GM12878 (cell line): Measurements from ENCODE around the gene ANKS1A. TPM values are rescaled to one million over a fixed set of nuclear protein-coding genes. Genes with fewer than 3 reads are reported as not detected.

Source experiments
- ATAC-seq: fragments of 200-7000 bp; cut with Tn5 transposase; 3 replicates; pipeline ENCODE4 v1.9.1; 2020; ENCODE audit warnings: mild to moderate bottlenecking, moderate library complexity
- BruUV-seq: library from RNA; stranded (reverse); fragments of 400-500 nt; replicated peaks from 2 replicates; lab custom pipeline; 2021; lab: Mats Ljungman, UMichigan
- CTCF ChIA-PET: fragments of 300-600 bp; sonication (Branson Sonifier 250); formaldehyde crosslinking; extraction: SDS; loops from one replicate; lab custom pipeline; 2021; ENCODE audit warnings: inconsistent platforms; lab: Yijun Ruan, JAX
- POLR2A ChIA-PET: fragments of 350-600 bp; formaldehyde crosslinking; extraction: SDS; loops from one replicate; lab custom pipeline; 2021; ENCODE audit warnings: inconsistent platforms; lab: Charles Lee
- RAD21 ChIA-PET: fragments of 300-600 bp; sonication (Branson Sonifier 250); formaldehyde crosslinking; loops from one replicate; lab custom pipeline; 2023; ENCODE audit warnings: antibody characterized with exemption; ENCODE audit not compliant: unreplicated experiment; lab: Charles Lee
- SMC1A ChIA-PET: fragments of 300-600 bp; sonication (Branson Sonifier 250); formaldehyde crosslinking; loops from one replicate; lab custom pipeline; 2023; ENCODE audit not compliant: unreplicated experiment, uncharacterized antibody; lab: Charles Lee
- DNase-seq: peaks from one replicate; pipeline ENCODE4 v3.0.0-alpha.2; 2011; ENCODE audit warnings: low read depth, low spot score
- FAIRE-seq: peaks from 3 replicates; lab custom pipeline; 2011; peaks lifted over from hg19 to GRCh38; lab: Jason Lieb, UNC
- H2AFZ ChIP-seq: 2 replicates; pipeline ENCODE4 v1.6.0; 2011; ENCODE audit warnings: low read depth, low read length, control low read depth; ENCODE audit not compliant: control insufficient read depth
- H3K27ac ChIP-seq: 2 replicates; pipeline ENCODE4 v1.5.1; 2011; ENCODE audit warnings: control low read depth; ENCODE audit not compliant: control insufficient read depth, insufficient read depth
- H3K27me3 ChIP-seq, 2 experiments: replicated peaks in 1 of 2; 2 replicates each; pipeline versions ENCODE4 v1.6.0 to v1.6.1; 2011; ENCODE audit warnings: low read length in 1 of 2; ENCODE audit not compliant: control insufficient read depth in 2 of 2, insufficient read depth in 2 of 2
- H3K36me3 ChIP-seq, 2 experiments: 2 replicates each; pipeline ENCODE4 v1.5.1; 2011; ENCODE audit warnings: low read length in 1 of 2; ENCODE audit not compliant: control insufficient read depth in 2 of 2, insufficient read depth in 2 of 2
- H3K4me1 ChIP-seq: 2 replicates; pipeline ENCODE4 v1.6.1; 2011; ENCODE audit warnings: mild to moderate bottlenecking, low read length, moderate library complexity, mixed read lengths; ENCODE audit not compliant: control insufficient read depth, insufficient read depth
- H3K4me2 ChIP-seq: 2 replicates; pipeline ENCODE4 v1.6.0; 2011; ENCODE audit warnings: control low read depth; ENCODE audit not compliant: control insufficient read depth, insufficient read depth
- H3K4me3 ChIP-seq: fragments of 200-600 bp; sonication (generic); 2 replicates; pipeline ENCODE4 v1.5.1; 2016
- H3K79me2 ChIP-seq: 2 replicates; pipeline ENCODE4 v1.6.0; 2011; ENCODE audit warnings: low read length; ENCODE audit not compliant: control insufficient read depth, insufficient read depth
- H3K9ac ChIP-seq: 2 replicates; pipeline ENCODE4 v1.8.0; 2011; ENCODE audit warnings: low read length, control low read depth, mixed read lengths; ENCODE audit not compliant: control insufficient read depth, insufficient read depth
- H3K9me3 ChIP-seq: replicated peaks from 3 replicates; pipeline ENCODE4 v1.5.1; 2011; ENCODE audit warnings: mild to moderate bottlenecking, low read length; ENCODE audit not compliant: control insufficient read depth, insufficient read depth
- H4K20me1 ChIP-seq: 2 replicates; pipeline ENCODE4 v1.6.0; 2011; ENCODE audit not compliant: control insufficient read depth, insufficient read depth
- BCL11A ChIP-seq: IDR thresholded peaks from 2 replicates; pipeline ENCODE4 v1.6.1; 2011; ENCODE audit warnings: low read depth, low read length
- BMI1 ChIP-seq: fragments of 450-650 bp; IDR thresholded peaks from 2 replicates; pipeline ENCODE4 v1.6.1; 2016; ENCODE audit warnings: mild to moderate bottlenecking, moderate library complexity, borderline replicate concordance
- CHD2 ChIP-seq: IDR thresholded peaks from 2 replicates; pipeline ENCODE4 v1.6.1; 2011; ENCODE audit warnings: low read depth, low read length, improper control_type of control experiment, borderline replicate concordance
- CREB1 ChIP-seq: IDR thresholded peaks from 2 replicates; pipeline ENCODE4 v1.6.1; 2012; ENCODE audit warnings: low read depth, mild to moderate bottlenecking, inconsistent platforms
- EED ChIP-seq: sonication (generic); IDR thresholded peaks from 2 replicates; pipeline ENCODE4 v1.6.1; 2016; ENCODE audit warnings: antibody characterized with exemption, low read depth
- EP300 ChIP-seq, 2 experiments: fragments of 150-350 bp in 1 of 2; IDR thresholded peaks; 2 replicates each; pipeline ENCODE4 v1.6.1; 2011 to 2012; ENCODE audit warnings: low read depth in 2 of 2, low read length in 2 of 2, borderline replicate concordance in 1 of 2, improper control_type of control experiment in 1 of 2, inconsistent platforms in 1 of 2; ENCODE audit not compliant: control insufficient read depth in 1 of 2
- JUNB ChIP-seq: IDR thresholded peaks from 2 replicates; pipeline ENCODE4 v1.6.1; 2016; ENCODE audit warnings: antibody characterized with exemption, mild to moderate bottlenecking
- JUND ChIP-seq: IDR thresholded peaks from 2 replicates; pipeline ENCODE4 v1.6.1; 2012; ENCODE audit warnings: low read depth, mild to moderate bottlenecking, low read length, improper control_type of control experiment, moderate library complexity
- MTA3 ChIP-seq: IDR thresholded peaks from 2 replicates; pipeline ENCODE4 v1.6.1; 2012; ENCODE audit warnings: low read length, inconsistent platforms, borderline replicate concordance
- NR2F1 ChIP-seq: fragments of 450-650 bp; conservative IDR thresholded peaks from 2 replicates; pipeline ENCODE4 v1.6.1; 2017; ENCODE audit warnings: mild to moderate bottlenecking
- PAX8 ChIP-seq: fragments of 450-650 bp; IDR thresholded peaks from 2 replicates; pipeline ENCODE4 v1.6.1; 2017; ENCODE audit warnings: mild to moderate bottlenecking, moderate library complexity
- POLR2AphosphoS2 ChIP-seq: IDR thresholded peaks from 2 replicates; pipeline ENCODE4 v1.6.1; 2011; ENCODE audit warnings: low read depth, mild to moderate bottlenecking, low read length, improper control_type of control experiment, moderate library complexity
- RB1 ChIP-seq: fragments of 450-650 bp; formaldehyde crosslinking; IDR thresholded peaks from 2 replicates; pipeline ENCODE4 v1.6.1; 2017; ENCODE audit warnings: mild to moderate bottlenecking, borderline replicate concordance
- RELA ChIP-seq: fragments of 450-650 bp; IDR thresholded peaks from 2 replicates; pipeline ENCODE4 v1.8.0; 2014; ENCODE audit warnings: borderline replicate concordance; ENCODE audit not compliant: partially characterized antibody
- SIN3A ChIP-seq: IDR thresholded peaks from 2 replicates; pipeline ENCODE4 v1.6.1; 2012; ENCODE audit warnings: low read depth, low read length, improper control_type of control experiment
- SUZ12 ChIP-seq: fragments of 200-600 bp; sonication (generic); IDR thresholded peaks from one replicate; pipeline ENCODE4 v1.6.1; 2018; ENCODE audit warnings: antibody characterized with exemption, mild to moderate bottlenecking; ENCODE audit not compliant: unreplicated experiment
- TBL1XR1 ChIP-seq: IDR thresholded peaks from 2 replicates; pipeline ENCODE4 v1.6.1; 2012; ENCODE audit warnings: low read depth, low read length, improper control_type of control experiment
- ZNF217 ChIP-seq: fragments of 450-650 bp; IDR thresholded peaks from 2 replicates; pipeline ENCODE4 v1.6.1; 2017; ENCODE audit warnings: antibody characterized with exemption, mild to moderate bottlenecking
- WGBS: methylation state at CpG from one replicate; pipeline ENCODE4 v1.1.6; 2016; ENCODE audit warnings: low lambda C conversion rate; ENCODE audit not compliant: insufficient replicate concordance, insufficient coverage; ENCODE audit errors: missing lambda C conversion rate; 5-methylcytosine and 5-hydroxymethylcytosine counted together
- in situ Hi-C: fragments of 300-500 bp; cut with MboI; formaldehyde crosslinking; loops from 9 replicates; pipeline ENCODE4 v1.14.3; 2018; ENCODE audit warnings: mixed read lengths
- intact Hi-C: fragments of 100-400 bp; cut with micrococcal nuclease; formaldehyde crosslinking; loops from one replicate; pipeline ENCODE4 v1.14.2; 2022; ENCODE audit not compliant: unreplicated experiment
- polyA plus RNA-seq, 11 experiments: library from polyadenylated mRNA; depleted of rRNA in 4 of 11; unstranded in 6 of 11; stranded (reverse) in 5 of 11; fragments of >200 nt; fragmentation: Nextera tagmentation in 4 of 11; fragmentation: Illumina TruSeq in 1 of 11; extraction: Ambion mirVana in 4 of 11; extraction: Trizol in 1 of 11; gene quantifications; 1 replicate in 1 of 11; 2 replicates in 10 of 11; pipeline versions ENCODE4 v1.2.1 to v1.2.3, GENCODE V29; 2011 to 2016; ENCODE audit warnings: inconsistent platforms in 2 of 11, missing spikeins in 2 of 11, low read depth in 1 of 11
- total RNA-seq, 4 experiments: library from RNA; depleted of rRNA in 3 of 4; stranded (reverse); fragments of >200 nt in 3 of 4; fragmentation: Illumina TruSeq in 1 of 4; extraction: Trizol in 1 of 4; gene quantifications; 2 replicates each; pipeline versions ENCODE4 v1.2.1 to v1.2.3, GENCODE V29; 2013 to 2021
- TF ChIP-seq, protein P1 (sequence below): IDR thresholded peaks from 2 replicates; pipeline ENCODE4 v1.6.1; 2011; ENCODE audit warnings: low read depth, low read length, improper control_type of control experiment, borderline replicate concordance
- TF ChIP-seq, protein P2 (sequence below): IDR thresholded peaks from 2 replicates; pipeline ENCODE4 v1.6.1; 2011; ENCODE audit warnings: mild to moderate bottlenecking, low read depth, low read length, moderate library complexity; ENCODE audit not compliant: insufficient replicate concordance

ANKS1A gene
- total and polyA plus RNA-seq, 10 of the 15 experiments (the other 5 are each of a cell fraction or from before 2014, with no cell fraction given) = 0.60 to 7.0 (median 3.0) TPM

DNA sequence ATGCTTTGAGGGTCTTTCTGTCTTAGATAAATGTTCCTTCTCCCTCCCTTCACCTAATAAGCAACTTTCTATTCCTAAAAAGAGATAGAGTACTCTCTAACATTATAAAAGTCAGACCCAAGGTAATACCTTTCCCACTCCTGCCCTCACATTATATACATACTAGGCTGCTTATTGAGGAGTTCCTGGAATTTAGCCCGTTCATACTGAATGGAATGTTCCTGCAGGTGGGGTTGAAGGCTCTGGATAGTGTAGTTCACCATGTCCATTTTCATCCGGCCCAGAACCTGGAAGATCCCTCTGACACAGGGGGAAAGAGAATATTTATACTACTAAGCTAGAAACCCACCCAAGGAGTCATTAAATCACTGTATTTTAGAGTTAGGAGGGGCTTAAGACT lies 231.7 kb downstream of the ANKS1A start:
- WGBS = 31% methylated on average over 2 of the region's 2 CpGs
- ChIA-PET SMC1A (no interaction called here), CTCF (no interaction called here), RAD21 (no interaction called here), POLR2A (no interaction called here)
- no peak for TF ChIP-seq CHD2
- TF ChIP-seq JUND = no peak
- no peak for TF ChIP-seq EP300 (IDR thresholded peaks at IDR 0.05; ENCODE audit: borderline replicate concordance in 1 of 2, control insufficient read depth in 1 of 2, low read depth in 2 of 2, low read length in 2 of 2)
- no peak for TF ChIP-seq BMI1
- TF ChIP-seq TBL1XR1 = no peak
- no peak for TF ChIP-seq ZNF217
- TF ChIP-seq POLR2AphosphoS2 = no peak
- TF ChIP-seq BCL11A = no peak
- no peak for TF ChIP-seq RELA
- TF ChIP-seq RB1 = no peak
- no peak for TF ChIP-seq JUNB
- TF ChIP-seq EED = no peak
- no peak for TF ChIP-seq NR2F1
- TF ChIP-seq PAX8 = no peak
- no peak for TF ChIP-seq CREB1
- TF ChIP-seq, protein P1, sequence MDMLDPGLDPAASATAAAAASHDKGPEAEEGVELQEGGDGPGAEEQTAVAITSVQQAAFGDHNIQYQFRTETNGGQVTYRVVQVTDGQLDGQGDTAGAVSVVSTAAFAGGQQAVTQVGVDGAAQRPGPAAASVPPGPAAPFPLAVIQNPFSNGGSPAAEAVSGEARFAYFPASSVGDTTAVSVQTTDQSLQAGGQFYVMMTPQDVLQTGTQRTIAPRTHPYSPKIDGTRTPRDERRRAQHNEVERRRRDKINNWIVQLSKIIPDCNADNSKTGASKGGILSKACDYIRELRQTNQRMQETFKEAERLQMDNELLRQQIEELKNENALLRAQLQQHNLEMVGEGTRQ = no peak
- no peak for TF ChIP-seq SUZ12
- TF ChIP-seq SIN3A = no peak
- no peak for TF ChIP-seq MTA3
- TF ChIP-seq, protein P2, sequence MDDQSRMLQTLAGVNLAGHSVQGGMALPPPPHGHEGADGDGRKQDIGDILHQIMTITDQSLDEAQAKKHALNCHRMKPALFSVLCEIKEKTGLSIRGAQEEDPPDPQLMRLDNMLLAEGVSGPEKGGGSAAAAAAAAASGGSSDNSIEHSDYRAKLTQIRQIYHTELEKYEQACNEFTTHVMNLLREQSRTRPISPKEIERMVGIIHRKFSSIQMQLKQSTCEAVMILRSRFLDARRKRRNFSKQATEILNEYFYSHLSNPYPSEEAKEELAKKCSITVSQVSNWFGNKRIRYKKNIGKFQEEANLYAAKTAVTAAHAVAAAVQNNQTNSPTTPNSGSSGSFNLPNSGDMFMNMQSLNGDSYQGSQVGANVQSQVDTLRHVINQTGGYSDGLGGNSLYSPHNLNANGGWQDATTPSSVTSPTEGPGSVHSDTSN = no peak
- H3K4me3 ChIP-seq = no peak overlapping the region
- H2AFZ ChIP-seq = no peak overlapping the region
- H3K9ac ChIP-seq = no peak overlapping the region
- H3K27me3 ChIP-seq = no peaks in the 10 kb centered on the region
- ATAC-seq (no peak), DNase-seq (no peak), FAIRE-seq (no peak)
- no peak overlapping the region for H3K4me2 ChIP-seq
- no TSS peak for BruUV-seq
- H4K20me1 ChIP-seq = no peaks in the 10 kb centered on the region
- no peak overlapping the region for H3K27ac ChIP-seq
- no peaks in the 10 kb centered on the region for H3K36me3 ChIP-seq
- H3K79me2 ChIP-seq = no peaks in the 10 kb centered on the region
- in situ Hi-C loops (no loop called here), intact Hi-C loops (no loop called here)
- H3K4me1 ChIP-seq = no peaks in the 10 kb centered on the region
- no peaks in the 10 kb centered on the region for H3K9me3 ChIP-seq
